GM13976 (cell line): Measurements from ENCODE around the gene MRPS22.

Experiments used
- DNase-seq: peaks from one replicate; pipeline ENCODE4 v3.0.0; 2012; ENCODE audit warnings: low spot score
- in situ Hi-C: fragments of 300-500 bp; cut with MboI; formaldehyde crosslinking; loops from one replicate; pipeline ENCODE4 v1.12.0; 2022; ENCODE audit warnings: low sequenced_read_pairs, mixed read lengths, inconsistent platforms; ENCODE audit not compliant: unreplicated experiment
- TF ChIP-seq, protein P1 (sequence below): IDR thresholded peaks from 2 replicates; pipeline ENCODE4 v1.5.1; 2012; ENCODE audit warnings: borderline replicate concordance, mild to moderate bottlenecking; ENCODE audit not compliant: insufficient read depth; ENCODE audit errors: extremely low read depth, missing control alignments, control extremely low read depth

Gene MRPS22

DNA sequence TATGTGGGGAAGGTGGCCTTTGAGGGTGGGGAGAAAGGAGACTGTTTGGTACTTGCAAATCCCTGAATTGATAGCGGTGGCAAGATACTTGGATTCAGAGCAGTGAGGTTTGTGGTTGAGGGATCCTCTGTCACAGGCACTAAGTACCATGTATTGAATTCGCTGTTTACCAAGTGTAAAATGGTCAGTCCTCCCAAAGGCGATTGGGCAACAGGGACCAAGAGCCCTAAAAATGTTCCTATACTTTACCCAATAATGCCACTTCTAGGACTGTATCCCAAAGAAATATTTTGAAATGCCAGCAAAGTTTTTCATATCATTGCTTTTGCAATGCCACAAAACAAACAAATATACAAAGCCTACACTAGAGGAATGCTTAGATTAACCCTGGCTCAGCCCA lies 43.4 kb upstream of the MRPS22 start:
- in situ Hi-C loops: no loop called here
- TF ChIP-seq, protein P1, sequence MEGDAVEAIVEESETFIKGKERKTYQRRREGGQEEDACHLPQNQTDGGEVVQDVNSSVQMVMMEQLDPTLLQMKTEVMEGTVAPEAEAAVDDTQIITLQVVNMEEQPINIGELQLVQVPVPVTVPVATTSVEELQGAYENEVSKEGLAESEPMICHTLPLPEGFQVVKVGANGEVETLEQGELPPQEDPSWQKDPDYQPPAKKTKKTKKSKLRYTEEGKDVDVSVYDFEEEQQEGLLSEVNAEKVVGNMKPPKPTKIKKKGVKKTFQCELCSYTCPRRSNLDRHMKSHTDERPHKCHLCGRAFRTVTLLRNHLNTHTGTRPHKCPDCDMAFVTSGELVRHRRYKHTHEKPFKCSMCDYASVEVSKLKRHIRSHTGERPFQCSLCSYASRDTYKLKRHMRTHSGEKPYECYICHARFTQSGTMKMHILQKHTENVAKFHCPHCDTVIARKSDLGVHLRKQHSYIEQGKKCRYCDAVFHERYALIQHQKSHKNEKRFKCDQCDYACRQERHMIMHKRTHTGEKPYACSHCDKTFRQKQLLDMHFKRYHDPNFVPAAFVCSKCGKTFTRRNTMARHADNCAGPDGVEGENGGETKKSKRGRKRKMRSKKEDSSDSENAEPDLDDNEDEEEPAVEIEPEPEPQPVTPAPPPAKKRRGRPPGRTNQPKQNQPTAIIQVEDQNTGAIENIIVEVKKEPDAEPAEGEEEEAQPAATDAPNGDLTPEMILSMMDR: no peak
- DNase-seq: no peak

DNA sequence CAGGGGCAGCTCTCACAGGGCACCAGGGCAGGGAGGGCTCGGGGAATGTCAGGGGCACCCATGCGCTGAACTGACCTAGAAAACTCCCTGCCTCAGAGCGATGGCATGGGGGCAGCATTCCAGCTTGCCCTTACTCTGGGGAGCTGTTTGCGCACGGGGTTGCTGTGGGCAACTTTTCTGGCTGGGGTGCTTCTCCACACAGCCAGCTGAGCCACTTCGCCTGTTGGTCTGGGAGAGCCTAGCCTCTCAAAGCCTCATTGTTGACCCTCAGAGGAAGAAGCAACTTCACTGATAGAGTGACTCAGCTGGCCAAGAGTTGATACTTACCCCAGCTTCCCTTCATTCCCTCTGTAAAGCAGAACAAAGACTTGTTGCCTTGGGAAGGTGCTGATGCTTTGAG lies 42.6 kb upstream of the MRPS22 start:
- in situ Hi-C loops: no loop called here
- TF ChIP-seq, protein P1: no peak
- DNase-seq: no peak

DNA sequence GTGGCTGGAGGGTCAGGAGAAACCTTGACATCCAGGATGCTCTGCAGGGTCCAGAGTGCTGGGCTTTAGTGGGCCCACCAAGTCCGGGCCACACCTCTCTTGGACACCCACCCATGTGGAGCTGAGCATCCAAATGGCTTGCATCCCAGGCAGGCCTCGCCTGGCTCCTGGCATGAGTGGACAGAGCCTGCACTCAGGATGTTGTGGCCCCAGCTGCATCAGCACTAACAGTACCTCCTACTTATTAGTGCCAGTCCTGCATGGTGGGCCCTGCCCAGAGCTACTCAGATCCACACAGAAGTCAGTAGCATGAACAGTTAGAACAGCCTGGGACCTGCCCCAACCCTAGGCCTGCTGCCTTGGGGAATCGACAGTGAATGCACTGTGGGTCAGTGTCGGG lies 42.2 kb upstream of the MRPS22 start:
- TF ChIP-seq, protein P1: no peak
- in situ Hi-C loops: no loop called here
- no peak for DNase-seq

DNA sequence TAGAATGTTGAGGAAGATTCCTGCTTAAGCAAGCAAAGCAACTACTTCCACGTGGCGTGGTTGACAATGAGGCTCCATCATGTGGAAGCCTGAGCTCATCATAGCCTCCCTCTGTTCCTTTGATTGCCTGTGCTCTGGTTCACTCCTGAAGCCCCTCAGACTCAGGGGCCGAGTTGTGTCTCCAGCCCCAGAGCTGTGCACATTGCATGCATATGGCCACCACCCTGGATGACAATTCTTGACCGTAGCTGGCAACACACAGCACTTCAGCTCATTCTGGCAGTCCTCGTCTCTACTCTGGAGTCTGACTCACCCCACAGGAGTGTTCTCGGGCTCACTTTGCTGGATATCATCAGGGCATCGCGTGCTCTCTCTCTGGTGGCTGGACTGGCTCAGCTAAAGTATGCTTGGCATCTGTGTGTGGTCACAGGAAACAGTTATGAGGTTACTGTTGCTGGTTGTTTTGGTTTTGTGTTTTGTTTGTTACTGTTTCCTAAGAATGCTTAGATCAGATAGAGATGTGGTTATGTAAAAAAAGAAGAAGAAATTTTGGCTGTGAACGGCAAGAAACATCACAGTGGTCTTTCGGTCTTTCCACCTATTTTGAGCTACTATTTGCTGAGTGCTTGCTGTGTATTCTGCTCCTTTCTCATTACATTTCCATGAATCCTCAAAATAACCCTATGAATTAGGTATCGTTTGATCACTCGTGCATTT lies 41.6 kb upstream of the MRPS22 start:
- TF ChIP-seq, protein P1: no peak
- in situ Hi-C loops: no loop called here
- DNase-seq: no peak

DNA sequence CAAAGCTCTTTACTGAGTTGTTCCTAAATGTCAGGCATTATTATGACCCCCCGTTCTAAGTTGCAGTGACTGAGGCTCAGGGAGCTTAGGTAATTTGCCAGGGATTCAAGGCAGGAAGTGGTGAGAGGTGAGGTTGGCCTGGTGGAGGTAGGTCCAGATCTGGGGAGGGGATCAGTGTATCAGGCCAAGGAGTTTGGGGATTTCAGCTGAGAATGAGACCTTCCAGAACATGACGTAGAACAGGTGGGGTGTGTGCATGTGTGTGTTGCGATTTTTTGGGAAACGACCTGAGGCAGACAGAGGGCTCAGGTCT lies 41.1 kb upstream of the MRPS22 start:
- DNase-seq: no peak
- TF ChIP-seq, protein P1: no peak
- in situ Hi-C loops: no loop called here

DNA sequence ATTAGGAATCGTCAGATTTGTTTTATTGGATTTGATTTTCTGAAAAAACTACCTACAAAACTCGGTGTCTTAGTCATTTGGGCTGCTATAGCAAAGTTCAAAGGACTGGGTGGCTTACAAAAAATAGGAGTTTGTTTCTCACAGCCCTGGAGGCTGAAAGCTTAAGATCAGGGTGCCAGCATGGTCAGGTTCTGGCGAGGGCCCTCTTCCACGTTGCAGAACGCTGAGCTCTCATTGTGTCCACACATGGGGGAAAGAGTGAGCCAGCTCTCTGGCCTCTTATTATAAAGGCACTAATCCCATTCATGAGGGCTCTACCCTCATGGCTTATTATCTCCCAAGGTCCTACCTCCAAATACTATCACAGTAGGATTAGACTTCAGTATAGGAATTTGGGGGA lies 40.6 kb upstream of the MRPS22 start:
- TF ChIP-seq, protein P1: no peak
- DNase-seq: no peak
- in situ Hi-C loops: no loop called here
